ENCODE data around the gene GRIK3. TPM values are rescaled to one million over a fixed set of nuclear protein-coding genes. Genes with fewer than 3 reads are reported as not detected.

The GRIK3 gene
- total and polyA plus RNA-seq, 4 donors: 0.68 to 1.6 TPM; not detected in 2

DNA sequence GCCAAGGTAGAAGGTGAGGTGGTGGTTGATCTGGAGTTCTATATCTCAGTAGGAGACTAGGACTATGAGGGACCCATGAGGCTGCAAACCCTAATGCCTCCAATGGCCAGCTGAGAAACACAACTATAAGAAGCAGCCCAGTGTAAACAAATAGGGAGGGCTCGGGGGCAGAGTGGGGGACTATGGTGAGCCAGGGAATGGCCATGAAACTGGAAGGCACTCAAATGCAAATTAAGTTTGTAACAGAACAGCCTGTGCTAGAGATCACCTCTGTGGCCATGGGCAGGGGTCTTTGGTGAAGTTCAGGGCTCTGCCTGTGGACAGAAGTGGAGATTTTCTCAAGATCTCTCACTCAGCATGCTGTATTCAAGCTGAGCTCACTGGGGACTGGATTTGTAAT lies 187.1 kb downstream of the GRIK3 start:
- Histone ChIP-seq H3K36me3 (ENCODE audit: control insufficient read depth in 1 of 2, insufficient read depth in 2 of 2, low read length in 1 of 2) (no peaks in the 10 kb centered on the region), H3K27me3 (ENCODE audit: control insufficient read depth in 1 of 2, insufficient read depth in 2 of 2, low read length in 1 of 2) (no peaks in the 10 kb centered on the region), H3K4me1 (ENCODE audit: control insufficient read depth in 1 of 2, insufficient read depth in 2 of 2, low read length in 2 of 2) (no peaks in the 10 kb centered on the region), H3K9me3 (ENCODE audit: control insufficient read depth, low read length) (no peaks in the 10 kb centered on the region), H3K4me3 (ENCODE audit: low read length in 2 of 2) (no peak overlapping the region), H3K27ac (ENCODE audit: low read depth in 1 of 2, low read length in 2 of 2) (no peak overlapping the region)
- DNase-seq: no peak
- 0 to 21% methylated on average over 1 of the region's 1 CpG for WGBS, 2 donors
- intact Hi-C loops (cut with DNase I): no loop called here
- ATAC-seq (ENCODE audit: low FRiP score): no peak

- intact Hi-C loops (cut with DNase I): no loop called here
These were observed 188.0 kb downstream of the GRIK3 start for GRCh38 chr1:36846357-36846756.

GRCh38 chr1:36845802-36846201 lies 188.5 kb downstream of the GRIK3 start:
- Histone ChIP-seq H3K27ac (ENCODE audit: low read depth in 1 of 2, low read length in 2 of 2) (no peak overlapping the region), H3K27me3 (ENCODE audit: control insufficient read depth in 1 of 2, insufficient read depth in 2 of 2, low read length in 1 of 2) (no peaks in the 10 kb centered on the region), H3K36me3 (ENCODE audit: control insufficient read depth in 1 of 2, insufficient read depth in 2 of 2, low read length in 1 of 2) (no peaks in the 10 kb centered on the region), H3K4me3 (ENCODE audit: low read length in 2 of 2) (no peak overlapping the region), H3K4me1 (ENCODE audit: control insufficient read depth in 1 of 2, insufficient read depth in 2 of 2, low read length in 2 of 2) (no peaks in the 10 kb centered on the region), H3K9me3 (ENCODE audit: control insufficient read depth, low read length) (no peaks in the 10 kb centered on the region)
- 60 to 66% methylated on average over 14 of the region's 14 CpGs for WGBS, 2 donors
- ATAC-seq (ENCODE audit: low FRiP score) (no peak), DNase-seq (no peak)
- intact Hi-C loops (cut with DNase I): no loop called here

More at GRCh38 chr1:36846357-36846756, 188.0 kb downstream of the GRIK3 start:
- H3K27ac ChIP-seq (ENCODE audit: low read depth in 1 of 2, low read length in 2 of 2): no peak overlapping the region
- WGBS, 2 donors: 20 to 40% methylated on average over 1 of the region's 1 CpG
- DNase-seq: no peak
- H3K4me1 ChIP-seq (ENCODE audit: control insufficient read depth in 1 of 2, insufficient read depth in 2 of 2, low read length in 2 of 2): no peaks in the 10 kb centered on the region
- no peak for ATAC-seq (ENCODE audit: low FRiP score)
- no peaks in the 10 kb centered on the region for H3K9me3 ChIP-seq (ENCODE audit: control insufficient read depth, low read length)
- H3K4me3 ChIP-seq (ENCODE audit: low read length in 2 of 2): no peak overlapping the region
- H3K36me3 ChIP-seq (ENCODE audit: control insufficient read depth in 1 of 2, insufficient read depth in 2 of 2, low read length in 1 of 2): no peaks in the 10 kb centered on the region
- no peaks in the 10 kb centered on the region for H3K27me3 ChIP-seq (ENCODE audit: control insufficient read depth in 1 of 2, insufficient read depth in 2 of 2, low read length in 1 of 2)

DNA sequence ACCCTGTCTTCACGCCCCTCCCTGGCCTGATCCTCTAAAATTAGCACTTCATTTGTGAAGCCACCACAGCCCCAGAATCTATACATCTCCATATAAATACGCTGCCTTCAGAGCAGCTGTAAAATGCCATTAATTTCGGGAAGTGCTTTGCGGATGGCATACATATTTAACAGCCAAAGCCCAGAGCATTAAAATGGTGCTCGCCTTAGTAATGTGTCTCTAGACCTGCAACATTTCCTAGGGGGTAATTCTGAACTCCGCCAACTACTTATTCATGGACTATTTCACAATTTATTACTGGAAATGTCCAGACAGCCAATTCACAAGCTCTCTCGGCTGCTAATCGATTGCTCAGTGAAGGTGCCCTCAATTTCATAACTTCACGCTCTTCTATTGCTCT lies 189.4 kb downstream of the GRIK3 start:
- H3K27me3 ChIP-seq (ENCODE audit: control insufficient read depth in 1 of 2, insufficient read depth in 2 of 2, low read length in 1 of 2): no peaks in the 10 kb centered on the region
- DNase-seq (no peak), ATAC-seq (ENCODE audit: low FRiP score) (no peak)
- H3K9me3 ChIP-seq (ENCODE audit: control insufficient read depth, low read length): no peaks in the 10 kb centered on the region
- no peaks in the 10 kb centered on the region for H3K4me1 ChIP-seq (ENCODE audit: control insufficient read depth in 1 of 2, insufficient read depth in 2 of 2, low read length in 2 of 2)
- H3K36me3 ChIP-seq (ENCODE audit: control insufficient read depth in 1 of 2, insufficient read depth in 2 of 2, low read length in 1 of 2): no peaks in the 10 kb centered on the region
- no peak overlapping the region for H3K27ac ChIP-seq (ENCODE audit: low read depth in 1 of 2, low read length in 2 of 2)
- no peak overlapping the region for H3K4me3 ChIP-seq (ENCODE audit: low read length in 2 of 2)
- 68 to 77% methylated on average over 9 of the region's 9 CpGs for whole genome bisulfite sequencing, 2 donors
- intact Hi-C loops (cut with DNase I): no loop called here

GRCh38 chr1:36843906-36844610 lies 190.3 kb downstream of the GRIK3 start:
- 76% methylated on average over 11 of the region's 11 CpGs for WGBS, 2 donors

GRCh38 chr1:36843027-36843426 lies 191.3 kb downstream of the GRIK3 start:
- WGBS, 2 donors: 74 to 78% methylated on average over 11 of the region's 11 CpGs
- Histone ChIP-seq H3K4me3 (ENCODE audit: low read length in 2 of 2) (no peak overlapping the region), H3K36me3 (ENCODE audit: control insufficient read depth in 1 of 2, insufficient read depth in 2 of 2, low read length in 1 of 2) (no peaks in the 10 kb centered on the region), H3K27ac (ENCODE audit: low read depth in 1 of 2, low read length in 2 of 2) (no peak overlapping the region), H3K4me1 (ENCODE audit: control insufficient read depth in 1 of 2, insufficient read depth in 2 of 2, low read length in 2 of 2) (no peaks in the 10 kb centered on the region), H3K27me3 (ENCODE audit: control insufficient read depth in 1 of 2, insufficient read depth in 2 of 2, low read length in 1 of 2) (no peaks in the 10 kb centered on the region), H3K9me3 (ENCODE audit: control insufficient read depth, low read length) (no peaks in the 10 kb centered on the region)
- no peak for ATAC-seq (ENCODE audit: low FRiP score)
- peak in 1 of 2 donors; percentile 25 for DNase-seq
- intact Hi-C loops (cut with DNase I): no loop called here

More at GRCh38 chr1:36843906-36844610, 190.3 kb downstream of the GRIK3 start:
- no peaks in the 10 kb centered on the region for H3K36me3 ChIP-seq (ENCODE audit: control insufficient read depth in 1 of 2, insufficient read depth in 2 of 2, low read length in 1 of 2)
- no peak overlapping the region for H3K27ac ChIP-seq (ENCODE audit: low read depth in 1 of 2, low read length in 2 of 2)
- no peak for ATAC-seq (ENCODE audit: low FRiP score)
- DNase-seq: no peak
- intact Hi-C loops (cut with DNase I): no loop called here
- no peak overlapping the region for H3K4me3 ChIP-seq (ENCODE audit: low read length in 2 of 2)
- no peaks in the 10 kb centered on the region for H3K9me3 ChIP-seq (ENCODE audit: control insufficient read depth, low read length)
- no peaks in the 10 kb centered on the region for H3K4me1 ChIP-seq (ENCODE audit: control insufficient read depth in 1 of 2, insufficient read depth in 2 of 2, low read length in 2 of 2)
- H3K27me3 ChIP-seq (ENCODE audit: control insufficient read depth in 1 of 2, insufficient read depth in 2 of 2, low read length in 1 of 2): no peaks in the 10 kb centered on the region

GRCh38 chr1:36842448-36842847 lies 191.9 kb downstream of the GRIK3 start:
- no peaks in the 10 kb centered on the region for H3K27me3 ChIP-seq (ENCODE audit: control insufficient read depth in 1 of 2, insufficient read depth in 2 of 2, low read length in 1 of 2)
- H3K27ac ChIP-seq (ENCODE audit: low read depth in 1 of 2, low read length in 2 of 2): no peak overlapping the region
- H3K4me3 ChIP-seq (ENCODE audit: low read length in 2 of 2): no peak overlapping the region
- intact Hi-C loops (cut with DNase I): no loop called here
- H3K9me3 ChIP-seq (ENCODE audit: control insufficient read depth, low read length): no peaks in the 10 kb centered on the region
- no peaks in the 10 kb centered on the region for H3K36me3 ChIP-seq (ENCODE audit: control insufficient read depth in 1 of 2, insufficient read depth in 2 of 2, low read length in 1 of 2)
- WGBS, 2 donors: 44 to 45% methylated on average over 7 of the region's 7 CpGs
- DNase-seq (peak; percentile 6 to 16), ATAC-seq (ENCODE audit: low FRiP score) (no peak)
- no peaks in the 10 kb centered on the region for H3K4me1 ChIP-seq (ENCODE audit: control insufficient read depth in 1 of 2, insufficient read depth in 2 of 2, low read length in 2 of 2)

DNA sequence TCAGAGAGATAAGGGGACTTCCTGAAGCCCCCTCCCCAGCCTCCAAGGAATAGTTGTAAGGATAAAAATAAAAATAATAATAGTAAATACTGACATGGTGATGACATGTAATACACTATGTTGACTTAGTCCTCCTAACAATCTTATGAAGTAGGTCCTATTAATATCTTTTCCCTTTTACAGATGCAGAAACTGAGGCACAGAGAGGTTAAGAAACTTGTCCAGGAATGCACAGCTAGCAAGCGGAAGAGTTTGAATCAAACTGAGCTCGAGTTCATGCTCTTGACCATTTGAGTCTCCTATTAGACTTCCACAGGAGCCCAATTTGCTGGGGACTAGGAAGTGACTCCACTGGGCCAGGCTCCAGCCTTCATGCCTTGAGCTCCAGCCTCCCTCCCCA lies 194.8 kb downstream of the GRIK3 start:
- intact Hi-C loops (cut with DNase I): no loop called here
- Histone ChIP-seq H3K36me3 (ENCODE audit: control insufficient read depth in 1 of 2, insufficient read depth in 2 of 2, low read length in 1 of 2) (no peaks in the 10 kb centered on the region), H3K4me1 (ENCODE audit: control insufficient read depth in 1 of 2, insufficient read depth in 2 of 2, low read length in 2 of 2) (no peaks in the 10 kb centered on the region), H3K9me3 (ENCODE audit: control insufficient read depth, low read length) (no peaks in the 10 kb centered on the region), H3K27ac (ENCODE audit: low read depth in 1 of 2, low read length in 2 of 2) (no peak overlapping the region), H3K27me3 (ENCODE audit: control insufficient read depth in 1 of 2, insufficient read depth in 2 of 2, low read length in 1 of 2) (no peaks in the 10 kb centered on the region), H3K4me3 (ENCODE audit: low read length in 2 of 2) (no peak overlapping the region)
- 77 to 81% methylated on average over 2 of the region's 2 CpGs for WGBS, 2 donors
- DNase-seq: no peak
- no peak for ATAC-seq (ENCODE audit: low FRiP score)

DNA sequence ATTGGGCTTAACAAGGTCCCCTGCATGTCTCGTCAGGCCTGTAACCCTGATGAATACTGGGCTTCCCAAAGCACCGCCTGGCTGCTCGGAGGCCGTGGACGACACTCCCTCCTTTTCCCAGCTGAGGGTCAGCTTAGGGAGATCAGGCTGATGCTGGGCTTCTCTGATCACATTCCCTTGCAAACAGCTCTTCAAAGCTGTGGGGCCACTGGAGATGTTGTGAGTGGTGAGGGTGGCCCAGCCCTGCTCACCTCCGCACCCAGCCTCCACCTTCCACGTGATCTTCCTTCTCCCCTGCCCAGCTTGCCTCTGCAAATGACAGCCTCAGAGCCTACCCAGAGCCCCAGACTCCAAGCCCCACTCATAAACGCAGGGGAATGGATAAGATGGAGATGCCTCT lies 195.4 kb downstream of the GRIK3 start:
- no peaks in the 10 kb centered on the region for H3K27me3 ChIP-seq (ENCODE audit: control insufficient read depth in 1 of 2, insufficient read depth in 2 of 2, low read length in 1 of 2)
- H3K4me3 ChIP-seq (ENCODE audit: low read length in 2 of 2): no peak overlapping the region
- peak; percentile 5 to 55 for DNase-seq
- ATAC-seq (ENCODE audit: low FRiP score): no peak
- no peaks in the 10 kb centered on the region for H3K4me1 ChIP-seq (ENCODE audit: control insufficient read depth in 1 of 2, insufficient read depth in 2 of 2, low read length in 2 of 2)
- H3K27ac ChIP-seq (ENCODE audit: low read depth in 1 of 2, low read length in 2 of 2): no peak overlapping the region
- H3K36me3 ChIP-seq (ENCODE audit: control insufficient read depth in 1 of 2, insufficient read depth in 2 of 2, low read length in 1 of 2): no peaks in the 10 kb centered on the region
- WGBS, 2 donors: 37 to 41% methylated on average over 8 of the region's 8 CpGs
- H3K9me3 ChIP-seq (ENCODE audit: control insufficient read depth, low read length): no peaks in the 10 kb centered on the region
- intact Hi-C loops (cut with DNase I): no loop called here
